Measurements from ENCODE around the gene DIAPH3. TPM values are rescaled to one million over a fixed set of nuclear protein-coding genes. Genes with fewer than 3 reads are reported as not detected.
"Not testable (repeated sequence)": the region's sequence is repeated elsewhere in the genome, so short reads cannot be mapped to it uniquely, and the experiment has no call there.

DIAPH3 gene
- total RNA-seq, 4 donors from 2014 or later = 1.4 to 13.2 (median 2.6) TPM

DNA sequence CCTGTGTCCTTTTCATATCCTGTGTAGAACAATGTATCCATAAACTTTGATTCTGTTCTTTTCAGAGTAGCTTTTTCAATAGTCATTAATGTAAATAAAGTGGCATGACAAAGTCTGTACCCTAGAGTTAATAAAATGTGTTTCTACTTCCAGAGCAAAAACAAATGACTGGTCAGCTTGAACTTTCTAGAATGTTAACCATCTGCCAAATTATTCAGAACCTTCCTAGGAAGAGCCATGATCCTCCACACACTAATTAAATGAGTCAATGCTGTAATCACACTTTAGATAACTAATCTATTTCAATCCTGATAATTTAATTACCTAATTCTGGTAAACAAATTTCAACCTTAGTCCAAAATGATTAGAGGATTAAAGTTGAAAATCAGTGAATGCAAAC is 73.2 kb downstream of the DIAPH3 start:
- no peak overlapping the region for H3K27ac ChIP-seq
- H3K4me3 ChIP-seq = no peak overlapping the region
- TF ChIP-seq, protein P1, sequence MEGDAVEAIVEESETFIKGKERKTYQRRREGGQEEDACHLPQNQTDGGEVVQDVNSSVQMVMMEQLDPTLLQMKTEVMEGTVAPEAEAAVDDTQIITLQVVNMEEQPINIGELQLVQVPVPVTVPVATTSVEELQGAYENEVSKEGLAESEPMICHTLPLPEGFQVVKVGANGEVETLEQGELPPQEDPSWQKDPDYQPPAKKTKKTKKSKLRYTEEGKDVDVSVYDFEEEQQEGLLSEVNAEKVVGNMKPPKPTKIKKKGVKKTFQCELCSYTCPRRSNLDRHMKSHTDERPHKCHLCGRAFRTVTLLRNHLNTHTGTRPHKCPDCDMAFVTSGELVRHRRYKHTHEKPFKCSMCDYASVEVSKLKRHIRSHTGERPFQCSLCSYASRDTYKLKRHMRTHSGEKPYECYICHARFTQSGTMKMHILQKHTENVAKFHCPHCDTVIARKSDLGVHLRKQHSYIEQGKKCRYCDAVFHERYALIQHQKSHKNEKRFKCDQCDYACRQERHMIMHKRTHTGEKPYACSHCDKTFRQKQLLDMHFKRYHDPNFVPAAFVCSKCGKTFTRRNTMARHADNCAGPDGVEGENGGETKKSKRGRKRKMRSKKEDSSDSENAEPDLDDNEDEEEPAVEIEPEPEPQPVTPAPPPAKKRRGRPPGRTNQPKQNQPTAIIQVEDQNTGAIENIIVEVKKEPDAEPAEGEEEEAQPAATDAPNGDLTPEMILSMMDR (IDR thresholded peaks at IDR 0.05) = no peak
- TF ChIP-seq POLR2A (IDR thresholded peaks at IDR 0.05) = no peak
- H3K36me3 ChIP-seq = no peaks in the 10 kb centered on the region
- no peaks in the 10 kb centered on the region for H3K9me3 ChIP-seq
- H3K27me3 ChIP-seq = no peaks in the 10 kb centered on the region
- H3K4me1 ChIP-seq = no peaks in the 10 kb centered on the region
- no peak for DNase-seq

DNA sequence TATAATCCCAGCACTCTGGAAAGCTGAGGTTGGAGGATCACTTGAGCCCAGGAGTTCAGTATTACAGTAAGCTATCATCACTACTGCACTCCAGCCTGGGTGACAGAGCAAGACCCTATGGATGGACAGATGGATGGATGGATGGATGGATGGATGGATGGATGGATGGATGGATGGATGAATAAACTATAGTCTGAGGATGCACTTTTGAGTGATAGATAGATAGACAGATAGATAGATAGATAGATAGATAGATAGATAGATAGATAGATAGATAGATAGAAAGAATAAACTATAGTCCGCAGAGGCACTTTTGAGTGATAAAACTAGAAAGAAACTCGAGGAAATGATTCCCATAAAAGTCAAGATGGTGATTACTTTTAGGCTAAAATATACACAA is 79.9 kb downstream of the DIAPH3 start:
- H3K9me3 ChIP-seq, H3K27ac ChIP-seq, H3K4me3 ChIP-seq, DNase-seq, H3K4me1 ChIP-seq, H3K36me3 ChIP-seq, H3K27me3 ChIP-seq: not testable (repeated sequence)

DNA sequence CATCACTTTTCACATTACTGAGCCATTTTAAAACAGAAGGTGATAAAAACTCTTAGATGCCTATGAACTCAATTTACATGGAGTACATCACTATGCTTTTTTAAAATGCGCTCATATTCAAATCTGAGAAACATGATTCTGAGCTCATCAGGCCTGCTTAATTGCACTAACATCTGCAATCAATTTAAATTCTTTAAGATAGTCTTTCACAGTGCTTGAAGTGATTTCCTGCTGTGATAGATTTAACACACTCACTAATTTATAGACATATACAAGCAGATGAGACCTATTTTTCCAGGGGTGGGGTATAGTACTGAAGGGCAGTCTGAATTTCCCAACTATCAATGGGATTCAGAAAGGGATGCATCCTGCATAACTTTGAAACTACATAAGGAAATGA is 82.9 kb downstream of the DIAPH3 start:
- H3K27me3 ChIP-seq = no peaks in the 10 kb centered on the region
- H3K27ac ChIP-seq = no peak overlapping the region
- no peaks in the 10 kb centered on the region for H3K36me3 ChIP-seq
- H3K4me3 ChIP-seq = no peak overlapping the region
- H3K9me3 ChIP-seq = no peaks in the 10 kb centered on the region
- TF ChIP-seq, protein P1 (IDR thresholded peaks at IDR 0.05) = no peak
- TF ChIP-seq POLR2A (IDR thresholded peaks at IDR 0.05) = no peak
- DNase-seq = no peak
- H3K4me1 ChIP-seq = no peaks in the 10 kb centered on the region

- Histone ChIP-seq H3K27ac (no peak overlapping the region), H3K4me1 (no peaks in the 10 kb centered on the region), H3K27me3 (no peaks in the 10 kb centered on the region), H3K9me3 (no peaks in the 10 kb centered on the region), H3K36me3 (no peaks in the 10 kb centered on the region), H3K4me3 (no peak overlapping the region)
- no peak for DNase-seq
- TF ChIP-seq, protein P1 (IDR thresholded peaks at IDR 0.05) = no peak
- no peak for TF ChIP-seq POLR2A (IDR thresholded peaks at IDR 0.05)
Observed at GRCh38 chr13:60078226-60078625, 85.5 kb downstream of the DIAPH3 start.

DNA sequence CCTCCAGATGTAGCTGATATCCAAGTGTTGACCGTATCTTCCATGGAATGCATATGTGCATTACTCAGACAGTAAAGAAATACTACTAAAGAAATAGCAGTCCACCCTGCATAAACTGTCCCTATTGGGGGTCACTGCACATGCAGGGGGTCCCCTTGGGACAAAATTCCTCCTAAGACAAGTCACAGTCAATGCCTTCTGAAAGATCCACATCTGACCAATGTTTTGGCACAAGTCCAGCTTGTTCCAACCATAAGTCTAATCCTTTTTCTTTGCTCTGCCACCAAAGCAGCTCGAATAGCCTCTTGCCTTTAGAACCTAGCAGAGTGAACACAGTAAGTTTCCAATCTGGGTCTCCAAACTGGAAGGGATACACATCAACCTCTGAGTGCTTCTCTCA is 87.9 kb downstream of the DIAPH3 start:
- no peak overlapping the region for H3K4me3 ChIP-seq
- no peaks in the 10 kb centered on the region for H3K27me3 ChIP-seq
- TF ChIP-seq, protein P1 (IDR thresholded peaks at IDR 0.05) = no peak
- no peak for TF ChIP-seq POLR2A (IDR thresholded peaks at IDR 0.05)
- H3K9me3 ChIP-seq = no peaks in the 10 kb centered on the region
- no peak overlapping the region for H3K27ac ChIP-seq
- no peak for DNase-seq
- H3K4me1 ChIP-seq = no peaks in the 10 kb centered on the region
- no peaks in the 10 kb centered on the region for H3K36me3 ChIP-seq

- H3K27me3 ChIP-seq = no peaks in the 10 kb centered on the region
- DNase-seq = no peak
- H3K4me1 ChIP-seq = no peaks in the 10 kb centered on the region
- H3K27ac ChIP-seq = no peak overlapping the region
- H3K9me3 ChIP-seq = no peaks in the 10 kb centered on the region
- TF ChIP-seq, protein P1 (IDR thresholded peaks at IDR 0.05) = no peak
- TF ChIP-seq POLR2A (IDR thresholded peaks at IDR 0.05) = no peak
- H3K4me3 ChIP-seq = no peak overlapping the region
- no peaks in the 10 kb centered on the region for H3K36me3 ChIP-seq
Observed at GRCh38 chr13:60074397-60074796, 89.3 kb downstream of the DIAPH3 start.
